ENCODE data around the gene ZBTB25.
A peak's percentile ranks its signal among the peaks of the same experiment; 100 is the strongest.

GRCh38 chr14:64478634-64479250, 24.9 kb downstream of the ZBTB25 start:
- TF ChIP-seq, protein P1, sequence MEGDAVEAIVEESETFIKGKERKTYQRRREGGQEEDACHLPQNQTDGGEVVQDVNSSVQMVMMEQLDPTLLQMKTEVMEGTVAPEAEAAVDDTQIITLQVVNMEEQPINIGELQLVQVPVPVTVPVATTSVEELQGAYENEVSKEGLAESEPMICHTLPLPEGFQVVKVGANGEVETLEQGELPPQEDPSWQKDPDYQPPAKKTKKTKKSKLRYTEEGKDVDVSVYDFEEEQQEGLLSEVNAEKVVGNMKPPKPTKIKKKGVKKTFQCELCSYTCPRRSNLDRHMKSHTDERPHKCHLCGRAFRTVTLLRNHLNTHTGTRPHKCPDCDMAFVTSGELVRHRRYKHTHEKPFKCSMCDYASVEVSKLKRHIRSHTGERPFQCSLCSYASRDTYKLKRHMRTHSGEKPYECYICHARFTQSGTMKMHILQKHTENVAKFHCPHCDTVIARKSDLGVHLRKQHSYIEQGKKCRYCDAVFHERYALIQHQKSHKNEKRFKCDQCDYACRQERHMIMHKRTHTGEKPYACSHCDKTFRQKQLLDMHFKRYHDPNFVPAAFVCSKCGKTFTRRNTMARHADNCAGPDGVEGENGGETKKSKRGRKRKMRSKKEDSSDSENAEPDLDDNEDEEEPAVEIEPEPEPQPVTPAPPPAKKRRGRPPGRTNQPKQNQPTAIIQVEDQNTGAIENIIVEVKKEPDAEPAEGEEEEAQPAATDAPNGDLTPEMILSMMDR (IDR thresholded peaks at IDR 0.05; ENCODE audit: low read depth, low read length), result peak; percentile 51
- no peak for TF ChIP-seq EZH2phosphoT487 (IDR thresholded peaks at IDR 0.05; ENCODE audit: low read depth)

Measured in OCI-LY3 (cell line).